GM12878 (cell line): Measurements from ENCODE around the gene STK11.

Experiments used
- ATF3 ChIP-seq: IDR thresholded peaks from 2 replicates; pipeline ENCODE4 v1.6.1; 2011; ENCODE audit warnings: low read depth, mild to moderate bottlenecking, low read length, moderate library complexity, borderline replicate concordance; ENCODE audit errors: extremely low read depth
- BCL11A ChIP-seq: IDR thresholded peaks from 2 replicates; pipeline ENCODE4 v1.6.1; 2011; ENCODE audit warnings: low read depth, low read length
- CHD2 ChIP-seq: IDR thresholded peaks from 2 replicates; pipeline ENCODE4 v1.6.1; 2011; ENCODE audit warnings: low read depth, low read length, improper control_type of control experiment, borderline replicate concordance
- CTCF ChIP-seq, 3 experiments: IDR thresholded peaks in 2 of 3; conservative IDR thresholded peaks in 1 of 3; 2 replicates each; pipeline ENCODE4 v1.5.1; 2011; ENCODE audit warnings: low read depth in 3 of 3, low read length in 3 of 3, mild to moderate bottlenecking in 3 of 3, control low read depth in 2 of 3, moderate library complexity in 2 of 3, inconsistent platforms in 1 of 3, mixed read lengths in 1 of 3; ENCODE audit not compliant: control insufficient read depth in 2 of 3, insufficient read depth in 1 of 3; ENCODE audit errors: extremely low read depth in 1 of 3
- FOS ChIP-seq: IDR thresholded peaks from 3 replicates; pipeline ENCODE4 v1.6.1; 2011; ENCODE audit warnings: borderline replicate concordance; ENCODE audit not compliant: insufficient read length; ENCODE audit errors: extremely low read depth
- JUNB ChIP-seq: IDR thresholded peaks from 2 replicates; pipeline ENCODE4 v1.6.1; 2016; ENCODE audit warnings: antibody characterized with exemption, mild to moderate bottlenecking
- MTA3 ChIP-seq: IDR thresholded peaks from 2 replicates; pipeline ENCODE4 v1.6.1; 2012; ENCODE audit warnings: low read length, inconsistent platforms, borderline replicate concordance
- MXI1 ChIP-seq: fragments of 150-350 bp; IDR thresholded peaks from 2 replicates; pipeline ENCODE4 v1.6.1; 2011; ENCODE audit warnings: low read depth, mild to moderate bottlenecking, inconsistent platforms, low read length, improper control_type of control experiment
- REST ChIP-seq: IDR thresholded peaks from 2 replicates; pipeline ENCODE4 v1.6.1; 2012; ENCODE audit warnings: mild to moderate bottlenecking, low read depth, low read length
- RFX5 ChIP-seq: IDR thresholded peaks from 2 replicates; pipeline ENCODE4 v1.6.1; 2011; ENCODE audit warnings: low read depth, low read length, improper control_type of control experiment
- SIN3A ChIP-seq: IDR thresholded peaks from 2 replicates; pipeline ENCODE4 v1.6.1; 2012; ENCODE audit warnings: low read depth, low read length, improper control_type of control experiment
- USF1 ChIP-seq: IDR thresholded peaks from 2 replicates; pipeline ENCODE4 v1.6.1; 2011; ENCODE audit warnings: borderline replicate concordance, low read depth, mild to moderate bottlenecking, moderate library complexity, mixed read lengths, low read length; ENCODE audit not compliant: insufficient read depth; ENCODE audit errors: extremely low read length
- ZBTB33 ChIP-seq: fragments of 450-650 bp; IDR thresholded peaks from 2 replicates; pipeline ENCODE4 v1.6.1; 2017; ENCODE audit warnings: mild to moderate bottlenecking
- ZNF592 ChIP-seq: fragments of 450-650 bp; IDR thresholded peaks from 2 replicates; pipeline ENCODE4 v1.6.1; 2017; ENCODE audit warnings: mild to moderate bottlenecking, moderate library complexity

GRCh38 chr19:1240925-1241324 lies 35.3 kb downstream of the STK11 start:
- TF ChIP-seq MXI1 = no peak
- no peak for TF ChIP-seq BCL11A
- no peak for TF ChIP-seq SIN3A
- TF ChIP-seq ZNF592 = no peak
- TF ChIP-seq REST = no peak
- no peak for TF ChIP-seq CTCF (IDR thresholded peaks at IDR 0.05 in 2 of 3, conservative IDR thresholded peaks at IDR 0.05 in 1 of 3; ENCODE audit: control insufficient read depth in 2 of 3, extremely low read depth in 1 of 3, insufficient read depth in 1 of 3, low read depth in 3 of 3, low read length in 3 of 3)
- no peak for TF ChIP-seq CHD2
- no peak for TF ChIP-seq JUNB
- no peak for TF ChIP-seq USF1
- TF ChIP-seq MTA3 = no peak
- TF ChIP-seq ZBTB33 = no peak
- no peak for TF ChIP-seq FOS
- no peak for TF ChIP-seq RFX5
- no peak for TF ChIP-seq ATF3
